ENCODE results near the gene SLC52A3.
"Not testable (repeated sequence)": the region's sequence is repeated elsewhere in the genome, so short reads cannot be mapped to it uniquely, and the experiment has no call there.

The SLC52A3 gene

GRCh38 chr20:732727-733126 lies 35.6 kb downstream of the SLC52A3 start:
- in situ Hi-C loops (cut with MboI; ENCODE audit: low sequenced_read_pairs): loop anchor here (10.0 kb wide), 1 partner anchor 178 kb away; no protein-coding TSS in a partner anchor

GRCh38 chr20:731891-732560 lies 36.3 kb downstream of the SLC52A3 start:
- in situ Hi-C loops (cut with MboI; ENCODE audit: low sequenced_read_pairs): loop anchor here (10.0 kb wide), 1 partner anchor 177 kb away; no protein-coding TSS in a partner anchor

- in situ Hi-C loops (cut with MboI; ENCODE audit: low sequenced_read_pairs): loop anchor here (10.0 kb wide), 1 partner anchor 175 kb away; no protein-coding TSS in a partner anchor
These were observed 38.3 kb downstream of the SLC52A3 start for GRCh38 chr20:730005-730404.

GRCh38 chr20:728256-728944 lies 39.9 kb downstream of the SLC52A3 start:
- in situ Hi-C loops (cut with MboI; ENCODE audit: low sequenced_read_pairs): no loop called here

- in situ Hi-C loops (cut with MboI; ENCODE audit: low sequenced_read_pairs): no loop called here
These were observed 42.1 kb downstream of the SLC52A3 start for GRCh38 chr20:726160-726559.

- in situ Hi-C loops (cut with MboI; ENCODE audit: low sequenced_read_pairs): no loop called here
These were observed 42.8 kb downstream of the SLC52A3 start for GRCh38 chr20:725491-725890.

- in situ Hi-C loops (cut with MboI; ENCODE audit: low sequenced_read_pairs): not testable (repeated sequence)
These were observed 43.5 kb downstream of the SLC52A3 start for GRCh38 chr20:724797-725196.

- in situ Hi-C loops (cut with MboI; ENCODE audit: low sequenced_read_pairs): no loop called here
These were observed 44.5 kb downstream of the SLC52A3 start for GRCh38 chr20:723756-724155.

GRCh38 chr20:722822-723644 lies 45.3 kb downstream of the SLC52A3 start:
- in situ Hi-C loops (cut with MboI; ENCODE audit: low sequenced_read_pairs): no loop called here

- in situ Hi-C loops (cut with MboI; ENCODE audit: low sequenced_read_pairs): no loop called here
These were observed 46.4 kb downstream of the SLC52A3 start for GRCh38 chr20:721876-722275.

- in situ Hi-C loops (cut with MboI; ENCODE audit: low sequenced_read_pairs): no loop called here
These were observed 48.5 kb downstream of the SLC52A3 start for GRCh38 chr20:719816-720215.

GRCh38 chr20:719068-719467 lies 49.2 kb downstream of the SLC52A3 start:
- in situ Hi-C loops (cut with MboI; ENCODE audit: low sequenced_read_pairs): no loop called here

- in situ Hi-C loops (cut with MboI; ENCODE audit: low sequenced_read_pairs): no loop called here
These were observed 50.5 kb downstream of the SLC52A3 start for GRCh38 chr20:717832-718231.

GRCh38 chr20:717271-717670 lies 51.0 kb downstream of the SLC52A3 start:
- in situ Hi-C loops (cut with MboI; ENCODE audit: low sequenced_read_pairs): no loop called here

- in situ Hi-C loops (cut with MboI; ENCODE audit: low sequenced_read_pairs): no loop called here
These were observed 53.8 kb downstream of the SLC52A3 start for GRCh38 chr20:714453-714852.

- in situ Hi-C loops (cut with MboI; ENCODE audit: low sequenced_read_pairs): no loop called here
These were observed 56.7 kb downstream of the SLC52A3 start for GRCh38 chr20:711576-711975.

GRCh38 chr20:710780-711450 lies 57.4 kb downstream of the SLC52A3 start:
- in situ Hi-C loops (cut with MboI; ENCODE audit: low sequenced_read_pairs): no loop called here
